Left forelimb (tissue), 1 donor: ENCODE measurements around the gene CD101.
"Not testable (repeated sequence)": the region's sequence is repeated elsewhere in the genome, so short reads cannot be mapped to it uniquely, and the experiment has no call there.

Experiments used
- DNase-seq: peaks from one replicate; pipeline ENCODE4 v3.0.0-alpha.2; 2018; ENCODE audit warnings: low spot score

The CD101 gene

GRCh38 chr1:117001254-117001927 is at the start of gene CD101:
CD101 (plus strand) TSS chr1:117001760; CDS start chr1:117001818, 58 bp downstream.
- no peak for DNase-seq

GRCh38 chr1:116952738-116953275 is 48.8 kb upstream of the CD101 start:
- DNase-seq, result no peak

- DNase-seq, result no peak
Observed at GRCh38 chr1:116954440-116954839, 47.1 kb upstream of the CD101 start.

GRCh38 chr1:116956378-116956777 is 45.2 kb upstream of the CD101 start:
- DNase-seq, result no peak

- DNase-seq, result no peak
Observed at GRCh38 chr1:116957646-116958045, 43.9 kb upstream of the CD101 start.

GRCh38 chr1:116958110-116958509 is 43.5 kb upstream of the CD101 start:
- no peak for DNase-seq

GRCh38 chr1:116958977-116959376 is 42.6 kb upstream of the CD101 start:
- no peak for DNase-seq

GRCh38 chr1:116961606-116962005 is 40.0 kb upstream of the CD101 start:
- no peak for DNase-seq

- no peak for DNase-seq
Observed at GRCh38 chr1:116962987-116963639, 38.4 kb upstream of the CD101 start.

GRCh38 chr1:116966791-116967190 is 34.8 kb upstream of the CD101 start:
- no peak for DNase-seq

- DNase-seq, result no peak
Observed at GRCh38 chr1:116968724-116969123, 32.8 kb upstream of the CD101 start.

GRCh38 chr1:116971258-116971860 is 30.2 kb upstream of the CD101 start:
- DNase-seq, result no peak

- peak; percentile 34 for DNase-seq
Observed at GRCh38 chr1:116971965-116972673, 29.4 kb upstream of the CD101 start.

GRCh38 chr1:116972674-116973030 is 28.9 kb upstream of the CD101 start:
- no peak for DNase-seq

- not testable (repeated sequence) for DNase-seq
Observed at GRCh38 chr1:116980309-116980708, 21.3 kb upstream of the CD101 start.

- DNase-seq, result no peak
Observed at GRCh38 chr1:116981521-116982037, 20.0 kb upstream of the CD101 start.

- DNase-seq, result no peak
Observed at GRCh38 chr1:116982319-116983004, 19.1 kb upstream of the CD101 start.

GRCh38 chr1:116983112-116983511 is 18.4 kb upstream of the CD101 start:
- DNase-seq, result no peak

- no peak for DNase-seq
Observed at GRCh38 chr1:116983678-116984077, 17.9 kb upstream of the CD101 start.

GRCh38 chr1:116984406-116985160 is 17.0 kb upstream of the CD101 start:
- DNase-seq, result no peak
